GM12878 (cell line): ENCODE measurements around the gene CLMP.

Experiments
- CTCF ChIP-seq, 3 experiments: IDR thresholded peaks in 2 of 3; conservative IDR thresholded peaks in 1 of 3; 2 replicates each; pipeline ENCODE4 v1.5.1; 2011; ENCODE audit warnings: low read depth in 3 of 3, low read length in 3 of 3, mild to moderate bottlenecking in 3 of 3, control low read depth in 2 of 3, moderate library complexity in 2 of 3, inconsistent platforms in 1 of 3, mixed read lengths in 1 of 3; ENCODE audit not compliant: control insufficient read depth in 2 of 3, insufficient read depth in 1 of 3; ENCODE audit errors: extremely low read depth in 1 of 3
- GATAD2B ChIP-seq: fragments of 450-650 bp; conservative IDR thresholded peaks from 2 replicates; pipeline ENCODE4 v1.6.1; 2017; ENCODE audit warnings: low read depth, mild to moderate bottlenecking, moderate library complexity
- HDAC6 ChIP-seq: fragments of 200-600 bp; sonication (generic); IDR thresholded peaks from one replicate; pipeline ENCODE4 v1.8.0; 2017; ENCODE audit warnings: antibody characterized with exemption; ENCODE audit not compliant: unreplicated experiment
- IKZF2 ChIP-seq, 2 experiments: fragments of 450-650 bp; IDR thresholded peaks; 2 replicates each; pipeline ENCODE4 v1.6.1; 2017; ENCODE audit warnings: mild to moderate bottlenecking in 2 of 2, moderate library complexity in 2 of 2
- MAX ChIP-seq: IDR thresholded peaks from 2 replicates; pipeline ENCODE4 v1.6.1; 2012; ENCODE audit warnings: low read depth, low read length, improper control_type of control experiment
- MYC ChIP-seq: IDR thresholded peaks from 2 replicates; pipeline ENCODE4 v1.6.1; 2011; ENCODE audit warnings: mild to moderate bottlenecking, low read length, moderate library complexity, inconsistent platforms; ENCODE audit not compliant: insufficient read depth, insufficient replicate concordance, insufficient read length, severe bottlenecking
- YY1 ChIP-seq: IDR thresholded peaks from 2 replicates; pipeline ENCODE4 v1.6.1; 2011; ENCODE audit warnings: low read depth, mild to moderate bottlenecking, low read length

GRCh38 chr11:123230346-123230745, 35.3 kb upstream of the CLMP start:
- no peak for TF ChIP-seq CTCF (IDR thresholded peaks at IDR 0.05 in 2 of 3, conservative IDR thresholded peaks at IDR 0.05 in 1 of 3; ENCODE audit: control insufficient read depth in 2 of 3, extremely low read depth in 1 of 3, insufficient read depth in 1 of 3, low read depth in 3 of 3, low read length in 3 of 3)
- TF ChIP-seq GATAD2B: no peak
- TF ChIP-seq HDAC6: no peak
- TF ChIP-seq YY1: no peak
- no peak for TF ChIP-seq MYC
- TF ChIP-seq IKZF2 (IDR thresholded peaks at IDR 0.05): no peak
- TF ChIP-seq MAX: no peak
